Islet precursor cell (in vitro differentiated cells): ENCODE results near the gene TMEM250.
"Not testable (repeated sequence)": the region's sequence is repeated elsewhere in the genome, so short reads cannot be mapped to it uniquely, and the experiment has no call there.

Experiments used
- DNase-seq: peaks from one replicate; pipeline ENCODE4 v3.0.0-alpha.2; 2018

The TMEM250 gene

GRCh38 chr9:136110082-136111061 is 8.3 kb downstream of the TMEM250 start:
- no peak for DNase-seq

- peak; percentile 95 for DNase-seq
These were observed 9.2 kb downstream of the TMEM250 start for GRCh38 chr9:136109351-136110081.

GRCh38 chr9:136108648-136109266 is 9.9 kb downstream of the TMEM250 start:
- no peak for DNase-seq

- peak; percentile 82 for DNase-seq
These were observed 10.6 kb downstream of the TMEM250 start for GRCh38 chr9:136107953-136108647.

- DNase-seq = no peak
These were observed 11.3 kb downstream of the TMEM250 start for GRCh38 chr9:136107155-136107952.

- peak; percentile 82 for DNase-seq
These were observed 13.1 kb downstream of the TMEM250 start for GRCh38 chr9:136105398-136106135.

GRCh38 chr9:136104916-136105315 is 13.8 kb downstream of the TMEM250 start:
- no peak for DNase-seq

- no peak for DNase-seq
These were observed 14.2 kb downstream of the TMEM250 start for GRCh38 chr9:136104488-136104800.

- no peak for DNase-seq
These were observed 14.8 kb downstream of the TMEM250 start for GRCh38 chr9:136103651-136104487.

- not testable (repeated sequence) for DNase-seq
These were observed 17.0 kb downstream of the TMEM250 start for GRCh38 chr9:136101615-136102074.

GRCh38 chr9:136100700-136101614 is 17.7 kb downstream of the TMEM250 start:
- DNase-seq = no peak

GRCh38 chr9:136099542-136099941 is 19.1 kb downstream of the TMEM250 start:
- no peak for DNase-seq

GRCh38 chr9:136098844-136099243 is 19.8 kb downstream of the TMEM250 start:
- no peak for DNase-seq

- no peak for DNase-seq
These were observed 20.5 kb downstream of the TMEM250 start for GRCh38 chr9:136098210-136098609.

- no peak for DNase-seq
These were observed 22.1 kb downstream of the TMEM250 start for GRCh38 chr9:136096505-136097001.

- no peak for DNase-seq
These were observed 23.3 kb downstream of the TMEM250 start, which contains the start of gene NACC2 for GRCh38 chr9:136095070-136096058. NACC2 (minus strand) TSS chr9:136095289; CDS start chr9:136050521, 44,768 bp downstream.
